Inflammatory macrophage treated with lipopolysaccharide for 4 hours (primary cell): ENCODE measurements around the gene PLAU.
A peak's percentile ranks its signal among the peaks of the same experiment; 100 is the strongest.
"Not testable (repeated sequence)": the region's sequence is repeated elsewhere in the genome, so short reads cannot be mapped to it uniquely, and the experiment has no call there.

Source experiments
- DNase-seq: peaks from one replicate; pipeline ENCODE4 v3.0.0-alpha.2; 2020

PLAU gene

GRCh38 chr10:73924935-73925334 lies 14.0 kb downstream of the PLAU start:
- no peak for DNase-seq

- no peak for DNase-seq
These were observed 14.6 kb downstream of the PLAU start for GRCh38 chr10:73925539-73925938.

- peak; percentile 89 for DNase-seq
These were observed 15.3 kb downstream of the PLAU start for GRCh38 chr10:73926152-73926764.

- DNase-seq, result not testable (repeated sequence)
These were observed 19.8 kb downstream of the PLAU start for GRCh38 chr10:73930630-73931327.

GRCh38 chr10:73931767-73932619 lies 21.1 kb downstream of the PLAU start:
- no peak for DNase-seq

GRCh38 chr10:73932620-73933112 lies 21.7 kb downstream of the PLAU start:
- DNase-seq, result peak; percentile 43

GRCh38 chr10:73934074-73934473 lies 23.1 kb downstream of the PLAU start:
- DNase-seq, result no peak

- no peak for DNase-seq
These were observed 25.0 kb downstream of the PLAU start for GRCh38 chr10:73935895-73936294.

GRCh38 chr10:73937333-73938043 lies 26.6 kb downstream of the PLAU start:
- DNase-seq, result no peak

- peak; percentile 75 for DNase-seq
These were observed 29.8 kb downstream of the PLAU start for GRCh38 chr10:73940634-73941221.

- no peak for DNase-seq
These were observed 30.4 kb downstream of the PLAU start for GRCh38 chr10:73941300-73941699.

GRCh38 chr10:73944356-73945100 lies 33.6 kb downstream of the PLAU start:
- no peak for DNase-seq

GRCh38 chr10:73946253-73947145 lies 35.6 kb downstream of the PLAU start:
- no peak for DNase-seq

- no peak for DNase-seq
These were observed 38.2 kb downstream of the PLAU start for GRCh38 chr10:73948947-73949633.

- no peak for DNase-seq
These were observed 39.4 kb downstream of the PLAU start for GRCh38 chr10:73950155-73950948.

- DNase-seq, result peak; percentile 65
These were observed 42.7 kb downstream of the PLAU start for GRCh38 chr10:73953665-73954064.

- no peak for DNase-seq
These were observed 43.8 kb downstream of the PLAU start for GRCh38 chr10:73954737-73955136.

- no peak for DNase-seq
These were observed 44.8 kb downstream of the PLAU start for GRCh38 chr10:73955719-73956118.
